Amygdala (tissue), 56 donors: ENCODE measurements around the gene ELOA.
A peak's percentile ranks its signal among the peaks of the same experiment; 100 is the strongest.
"Not testable (repeated sequence)": the region's sequence is repeated elsewhere in the genome, so short reads cannot be mapped to it uniquely, and the experiment has no call there.

Source experiments
- DNase-seq, 56 donors: peaks; one replicate each; lab custom pipeline; 2025; lab: John Stamatoyannopoulos, UW

ELOA gene

GRCh38 chr1:23732363-23733224 is 10.7 kb upstream of the ELOA start:
- no peak for DNase-seq

- DNase-seq = not testable (repeated sequence)
These were observed 10.0 kb upstream of the ELOA start for GRCh38 chr1:23733281-23733680.

DNA sequence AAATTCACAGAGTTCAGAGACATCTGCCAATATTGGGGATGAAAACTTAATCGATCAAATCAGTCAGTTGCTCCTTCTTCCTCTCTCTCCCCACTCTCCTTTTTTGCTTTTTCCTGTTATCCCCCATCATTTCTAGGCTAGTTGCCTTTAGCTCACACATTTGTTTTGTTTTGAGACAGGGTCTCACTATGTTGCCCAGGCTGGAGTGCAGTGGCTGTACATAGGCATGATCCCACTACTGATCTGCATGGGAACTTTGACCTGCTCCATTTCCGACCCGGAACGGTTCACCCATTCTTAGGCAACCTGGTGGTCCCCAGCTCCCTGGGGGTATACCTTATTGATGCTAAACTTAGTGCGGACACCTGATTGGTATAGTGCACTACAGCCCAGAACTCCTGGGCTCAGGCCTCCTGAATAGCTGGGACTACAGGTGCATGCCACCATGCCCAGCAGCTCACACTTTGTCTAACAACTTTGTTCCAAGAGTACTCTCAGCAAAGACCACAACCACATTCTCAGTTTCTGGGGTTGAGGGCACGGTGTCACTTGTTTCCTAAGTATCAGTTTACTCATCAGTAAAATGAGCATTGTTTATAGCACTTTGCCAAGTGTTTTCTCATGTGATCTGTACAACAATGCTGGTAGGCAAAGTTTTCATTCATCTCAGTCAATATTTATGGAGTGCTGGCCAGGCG is 6.7 kb upstream of the ELOA start:
- no peak for DNase-seq

GRCh38 chr1:23741609-23742008 is 1.7 kb upstream of the ELOA start:
- DNase-seq = no peak

DNA sequence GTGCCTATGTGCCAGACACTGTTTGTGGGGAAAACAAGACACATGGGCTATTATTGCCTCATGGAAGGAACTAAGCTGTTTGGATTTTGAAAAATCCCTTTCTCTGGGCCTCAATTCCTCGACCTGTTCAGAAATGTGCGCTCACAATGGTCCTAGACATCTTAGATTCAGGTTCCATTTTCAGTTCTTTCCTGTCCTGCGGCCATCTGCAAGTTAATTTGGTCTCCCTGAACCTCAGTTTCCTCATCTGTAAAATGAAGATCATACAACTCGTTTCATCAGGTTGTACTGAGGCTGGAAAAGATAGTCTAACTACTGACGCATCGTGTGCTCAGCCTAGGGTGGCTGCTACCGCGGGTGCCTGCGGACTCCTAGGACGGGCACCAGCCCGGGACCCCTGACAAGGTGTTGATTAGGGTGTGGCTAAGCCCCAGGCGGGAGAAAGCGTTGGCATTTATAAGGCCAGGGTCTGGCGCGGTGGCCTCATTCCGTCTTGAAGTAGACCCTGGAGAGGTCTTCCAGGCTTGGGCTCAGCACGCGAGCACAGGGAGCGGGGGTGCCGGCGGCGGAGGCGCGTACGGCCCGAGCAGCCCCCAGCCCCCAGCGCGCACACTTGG is 493 bp upstream of the ELOA start:
- peak in 4 of 56 donors; percentile 33 to 60 (median 52) for DNase-seq

DNA sequence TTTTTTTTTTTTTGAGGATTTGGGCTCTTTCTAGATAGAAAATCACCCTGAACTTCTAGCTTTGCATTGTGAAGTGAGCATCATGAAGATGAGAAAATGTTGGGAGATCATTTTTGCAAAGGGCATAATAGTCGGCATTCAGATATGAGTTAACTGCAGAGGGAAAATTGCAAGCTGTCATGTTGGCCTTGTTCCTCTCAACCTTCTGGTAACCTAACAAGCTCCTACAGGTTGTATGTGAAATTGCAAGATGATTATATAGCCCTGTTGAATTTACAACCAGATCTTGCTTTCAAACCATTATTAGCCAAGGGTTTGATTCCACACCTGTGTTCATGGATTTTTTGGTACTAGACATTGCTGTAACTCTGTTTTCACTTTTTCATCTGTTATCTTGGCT is 2.2 kb downstream of the ELOA start:
- DNase-seq = no peak

GRCh38 chr1:23748016-23748415 is 4.7 kb downstream of the ELOA start:
- no peak for DNase-seq

GRCh38 chr1:23751050-23751814 is 8.0 kb downstream of the ELOA start:
- peak in 1 of 56 donors; percentile 2 for DNase-seq

- DNase-seq = no peak
These were observed 8.5 kb downstream of the ELOA start for GRCh38 chr1:23751815-23752200.

- no peak for DNase-seq
These were observed 9.6 kb downstream of the ELOA start for GRCh38 chr1:23752909-23753308.

- DNase-seq = no peak
These were observed 13.4 kb downstream of the ELOA start for GRCh38 chr1:23756676-23757075.

DNA sequence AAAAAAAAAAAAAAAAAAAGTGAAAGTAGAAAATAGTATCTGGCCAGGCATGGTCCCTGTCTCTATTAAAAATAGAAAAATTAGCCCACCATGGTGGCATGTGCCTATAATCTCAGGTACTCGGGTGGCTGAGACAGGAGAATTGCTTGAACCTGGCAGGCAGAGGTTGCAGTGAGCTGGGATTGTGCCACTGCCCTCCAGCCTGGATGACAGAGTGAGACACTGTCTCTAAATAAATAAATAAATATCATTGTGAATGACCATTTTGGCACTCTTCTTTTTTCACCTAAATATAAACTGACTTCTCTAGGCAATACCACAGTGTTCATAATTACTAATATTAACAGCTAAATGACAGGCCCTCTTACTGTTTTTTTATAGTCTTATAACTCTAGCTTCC is 14.5 kb downstream of the ELOA start:
- DNase-seq = no peak

DNA sequence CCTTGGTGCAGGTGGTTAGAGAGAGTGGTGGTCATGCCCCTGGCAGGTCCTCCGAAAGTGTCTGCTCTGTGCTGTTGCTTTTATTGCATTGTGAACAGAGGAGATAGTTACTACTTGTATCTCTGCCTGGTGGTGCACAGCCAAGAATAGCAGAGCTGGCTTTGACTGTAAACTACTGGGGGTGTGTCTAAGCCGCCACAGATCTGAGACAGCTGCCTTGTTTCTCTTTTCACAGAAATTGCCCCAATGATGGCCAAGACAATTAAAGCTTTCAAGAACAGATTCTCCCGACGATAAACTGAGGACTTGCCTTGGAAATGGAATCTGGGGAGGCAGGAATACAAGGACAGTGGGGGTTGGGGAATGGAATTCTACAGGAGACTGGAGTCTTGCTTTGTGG is 16.0 kb downstream of the ELOA start:
- DNase-seq = peak in 45 of 56 donors; percentile 3 to 77 (median 32)

DNA sequence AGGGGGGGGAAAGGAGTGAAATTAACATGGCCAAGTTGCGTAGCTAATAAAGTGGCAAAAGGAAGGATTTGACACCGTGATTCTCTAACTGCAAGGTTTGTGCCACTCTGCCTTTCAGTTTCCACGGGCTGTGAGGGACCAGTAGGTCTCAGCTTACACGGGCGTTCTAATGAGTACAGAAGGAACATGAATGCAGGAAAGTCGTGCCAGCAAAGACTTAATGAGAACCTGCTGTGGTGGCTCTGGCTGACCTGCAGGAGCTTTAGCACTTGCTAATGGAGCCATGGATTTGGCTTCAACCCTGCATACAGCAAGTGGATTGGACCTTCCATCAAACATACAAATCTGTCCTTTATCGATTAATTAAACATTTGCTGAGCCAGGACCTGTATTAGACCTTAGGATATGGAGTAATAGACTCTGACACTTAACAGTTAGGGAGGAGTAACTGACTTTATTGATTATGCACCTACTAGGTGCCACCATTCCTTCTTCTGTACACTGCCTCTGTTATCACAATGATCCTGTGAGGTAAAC is 19.8 kb downstream of the ELOA start:
- DNase-seq = peak in 1 of 56 donors; percentile 7

GRCh38 chr1:23768733-23769132 is 25.5 kb downstream of the ELOA start:
- DNase-seq = no peak

DNA sequence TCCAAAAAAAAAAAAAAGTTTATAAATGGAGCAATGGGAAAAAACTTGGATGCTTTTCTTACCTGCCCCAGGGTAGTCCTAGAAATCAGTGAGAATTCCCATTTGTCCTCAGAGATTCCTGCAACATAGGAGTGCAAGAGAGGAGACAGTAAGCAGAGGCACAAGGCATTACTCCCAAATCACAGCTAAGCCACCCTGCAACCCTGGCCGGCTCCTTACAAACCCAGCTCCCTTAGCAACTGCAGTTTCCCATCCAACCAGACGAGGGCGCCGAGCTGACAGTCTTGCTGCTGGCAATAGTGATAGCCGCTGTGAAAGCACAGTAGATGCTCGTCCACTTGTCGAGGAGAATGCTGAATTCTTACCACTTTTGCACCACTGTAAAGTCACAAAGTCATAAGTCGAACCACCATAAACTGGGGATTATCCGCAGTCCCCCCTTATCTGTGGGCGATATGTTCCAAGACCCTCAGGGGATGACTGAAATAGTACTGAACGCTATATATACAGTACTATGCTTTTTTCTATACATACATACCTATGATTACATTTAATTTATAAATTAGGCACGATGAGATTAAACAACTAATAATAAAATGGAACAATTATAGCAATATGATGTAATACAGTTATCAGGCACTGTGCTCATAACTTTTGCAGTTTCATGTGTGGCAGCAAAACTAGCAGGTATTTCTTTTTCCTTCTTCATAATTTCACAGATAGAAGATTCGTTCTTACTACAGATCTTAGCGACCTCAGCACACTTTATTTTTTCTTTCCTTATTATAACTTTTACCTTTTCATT is 29.0 kb downstream of the ELOA start:
- DNase-seq = peak in 52 of 56 donors; percentile 15 to 91 (median 62)

GRCh38 chr1:23772854-23773242 is 29.6 kb downstream of the ELOA start:
- no peak for DNase-seq

- DNase-seq = no peak
These were observed 31.1 kb downstream of the ELOA start for GRCh38 chr1:23774174-23774880.

GRCh38 chr1:23776217-23776616 is 32.9 kb downstream of the ELOA start:
- DNase-seq = no peak
